Measurements from ENCODE around the gene OSBPL6.

DNA sequence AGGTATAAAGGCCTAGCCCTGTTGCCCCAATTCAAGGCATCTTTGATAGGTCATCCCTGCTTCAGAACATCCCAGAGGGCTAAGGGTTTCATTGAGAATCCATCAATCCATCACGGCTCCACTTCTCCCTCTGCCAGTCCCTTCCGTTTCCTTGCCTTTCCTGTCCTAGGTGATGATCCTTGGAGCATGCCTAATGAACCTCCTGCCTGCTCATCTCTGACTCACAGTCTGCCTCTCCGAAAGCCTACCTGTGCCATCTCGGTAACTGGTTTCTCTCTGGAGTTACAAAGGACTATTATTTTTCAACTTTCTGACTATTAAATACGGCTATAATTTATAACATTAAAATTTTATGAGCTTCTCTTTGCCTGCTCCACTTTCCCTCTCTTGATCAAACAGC is 36.7 kb upstream of the OSBPL6 start:
- TF ChIP-seq GATA2 (IDR thresholded peaks at IDR 0.05; ENCODE audit: low read depth, low read length), result no peak
- no peak for TF ChIP-seq GATA3 (IDR thresholded peaks at IDR 0.05; ENCODE audit: low read depth, low read length)

Data from SH-SY5Y (cell line).